Anterior cingulate cortex (tissue), 58 donors: ENCODE results near the gene SENP3.

ENCODE experiments used
- DNase-seq, 58 donors: peaks; one replicate each; lab custom pipeline; 2025; lab: John Stamatoyannopoulos, UW

The SENP3 gene

GRCh38 chr17:7555320-7555948 lies 6.3 kb upstream of the SENP3 start:
- no peak for DNase-seq

GRCh38 chr17:7556627-7557026 lies 5.1 kb upstream of the SENP3 start:
- DNase-seq = no peak

- DNase-seq = no peak
These were observed 4.5 kb upstream of the SENP3 start for GRCh38 chr17:7557147-7557764.

- peak in 53 of 58 donors; percentile 39 to 93 (median 77) for DNase-seq
These were observed 3.8 kb upstream of the SENP3 start for GRCh38 chr17:7557775-7558543.

- DNase-seq = peak in 20 of 58 donors; percentile 10 to 79 (median 55)
These were observed 3.0 kb upstream of the SENP3 start, which contains the start of gene TNFSF13 for GRCh38 chr17:7558544-7559319. Gene TNFSF13 (plus strand): TSS chr17:7558750. CDS start chr17:7559040, 290 bp downstream.

GRCh38 chr17:7559320-7560171 lies 2.2 kb upstream of the SENP3 start:
- DNase-seq = no peak

GRCh38 chr17:7560172-7561027 lies 1.3 kb upstream of the SENP3 start:
- DNase-seq = peak in 13 of 58 donors; percentile 16 to 48 (median 30)

GRCh38 chr17:7561028-7561575 lies 617 bp upstream of the SENP3 start:
- DNase-seq = peak in 54 of 58 donors; percentile 31 to 92 (median 79)

GRCh38 chr17:7562208-7562605 lies 488 bp downstream of the SENP3 start:
- DNase-seq = no peak

GRCh38 chr17:7563115-7563869 lies 1.6 kb downstream of the SENP3 start:
- no peak for DNase-seq

- DNase-seq = no peak
These were observed 7.9 kb downstream of the SENP3 start for GRCh38 chr17:7569571-7569970.

GRCh38 chr17:7570351-7570750 lies 8.6 kb downstream of the SENP3 start:
- DNase-seq = no peak

GRCh38 chr17:7572338-7572587 lies 10.5 kb downstream of the SENP3 start:
- no peak for DNase-seq

GRCh38 chr17:7572588-7573323 lies 11.0 kb downstream of the SENP3 start:
- DNase-seq = peak; percentile 88 to 100 (median 100)

- peak in 56 of 58 donors; percentile 44 to 92 (median 84) for DNase-seq
These were observed 11.8 kb downstream of the SENP3 start for GRCh38 chr17:7573324-7574080.

GRCh38 chr17:7574176-7574953 lies 12.6 kb downstream of the SENP3 start:
- DNase-seq = no peak
